Stimulated activated CD4-positive, alpha-beta T cell treated with anti-CD3 and anti-CD28 coated beads, Interleukin-12 subunit alpha, Interleukin-12 subunit beta, amount 100 ng/mL, for 4 hours (primary cell): Measurements from ENCODE around the gene TCEANC2.
"Not testable (repeated sequence)": the region's sequence is repeated elsewhere in the genome, so short reads cannot be mapped to it uniquely, and the experiment has no call there.

Source experiments
- DNase-seq: peaks from one replicate; pipeline ENCODE4 v3.0.0-alpha.2; 2020

TCEANC2 gene

DNA sequence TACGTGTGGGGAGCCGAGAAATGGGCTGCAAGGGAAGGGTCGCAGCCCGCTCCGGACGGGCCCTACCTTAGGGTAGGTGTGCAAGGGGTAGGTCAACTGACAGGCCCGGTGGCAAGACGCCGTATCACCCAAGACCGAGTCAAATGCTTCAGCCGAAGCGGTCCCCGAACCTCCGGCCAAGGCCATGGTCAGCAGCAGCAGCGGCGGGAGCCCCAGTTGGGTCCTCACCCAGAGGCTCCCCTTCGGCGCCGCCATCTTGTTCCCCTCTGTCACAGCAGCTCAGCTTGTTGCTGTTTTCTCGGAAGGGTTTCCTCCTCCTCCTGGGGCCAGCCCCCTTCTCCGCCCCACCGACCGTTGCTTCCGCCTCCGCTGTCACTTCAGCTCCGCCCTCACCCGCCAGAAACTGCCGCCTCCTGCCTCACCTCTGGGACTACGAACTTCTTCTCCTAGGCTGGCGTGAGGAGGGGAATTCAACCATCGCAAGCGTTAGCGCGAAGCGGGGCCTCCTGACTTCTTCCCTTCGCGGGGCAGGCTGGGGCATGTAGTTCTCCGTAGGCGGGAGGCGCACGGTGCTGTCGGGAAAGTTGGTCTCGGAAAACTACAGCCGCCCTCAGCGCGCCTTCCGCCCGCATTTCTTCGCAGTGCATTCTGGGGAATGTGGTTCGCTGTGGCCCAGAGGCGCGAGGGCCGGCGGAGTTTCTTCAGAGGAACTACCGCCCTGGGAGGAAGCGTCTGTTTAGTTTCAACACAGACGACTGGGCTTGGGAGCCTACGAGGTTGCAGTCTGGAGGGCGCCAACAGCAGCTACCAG is at the start of gene TCEANC2, which contains the start of gene TMEM59:
TSS of gene TCEANC2 (plus strand) at position 675 of the 811 bp plus-strand sequence. CDS start 815 bp downstream, outside the sequence.
TSS of gene TMEM59 (minus strand) at position 271 of the 811 bp plus-strand sequence. CDS start at position 255, 16 bp downstream.
- DNase-seq: peak; percentile 90

DNA sequence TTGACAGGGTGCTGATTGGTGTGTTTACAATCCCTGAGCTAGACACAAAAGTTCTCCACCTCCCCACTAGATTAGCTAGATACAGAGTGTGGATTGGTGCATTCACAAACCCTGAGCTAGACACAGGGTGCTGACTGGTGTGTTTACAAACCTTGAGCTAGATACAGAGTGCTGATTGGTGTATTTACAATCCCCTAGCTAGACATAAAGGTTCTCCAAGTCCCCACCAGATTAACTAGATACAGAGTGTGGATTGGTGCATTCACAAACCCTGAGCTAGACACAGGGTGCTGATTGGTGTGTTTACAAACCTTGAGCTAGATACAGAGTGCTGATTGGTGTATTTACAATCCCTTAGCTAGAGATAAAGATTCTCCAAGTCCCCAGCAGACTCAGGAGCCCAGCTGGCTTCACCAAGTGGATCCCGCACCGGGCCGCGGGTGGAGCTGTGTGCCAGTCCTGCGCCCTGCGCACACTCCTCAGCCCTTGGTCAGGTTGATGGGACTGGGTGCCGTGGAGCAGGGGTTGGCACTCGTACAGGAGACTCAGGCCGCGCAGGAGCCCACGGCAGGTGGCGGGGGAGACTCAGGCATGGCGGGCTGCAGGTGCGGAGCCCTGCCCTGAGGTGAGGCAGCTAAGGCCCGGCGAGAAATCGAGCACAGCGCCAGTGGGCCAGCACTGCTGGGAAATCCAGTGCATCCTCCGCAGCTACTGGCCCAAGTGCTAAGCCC is 49.5 kb upstream of the TCEANC2 start:
- DNase-seq: not testable (repeated sequence)

DNA sequence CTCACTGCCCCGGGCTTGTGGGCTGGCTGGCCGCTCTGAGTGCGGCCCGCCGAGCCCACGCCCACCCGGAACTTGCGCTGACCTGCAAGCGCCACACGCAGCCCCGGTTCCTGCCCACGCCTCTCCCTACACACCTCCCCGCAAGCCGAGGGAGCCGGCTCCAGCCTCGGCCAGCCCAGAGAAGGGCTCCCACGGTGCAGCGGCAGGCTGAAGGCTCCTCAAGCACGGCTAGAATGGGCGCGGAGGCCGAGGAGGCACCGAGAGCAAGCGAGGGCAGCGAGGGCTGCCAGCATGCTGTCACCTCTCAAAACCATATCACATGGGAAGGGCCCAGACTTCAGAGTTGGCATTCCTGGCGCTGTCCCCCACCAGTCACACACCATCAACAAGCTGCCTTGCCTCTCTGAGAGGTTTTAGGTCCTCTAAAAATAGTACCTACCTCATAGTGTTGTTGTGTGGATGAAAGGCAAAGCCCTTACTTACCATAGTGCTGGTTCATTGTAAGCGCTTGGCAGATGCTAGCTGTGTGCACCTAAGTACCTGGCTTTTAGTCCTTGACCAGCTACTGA is 48.8 kb upstream of the TCEANC2 start:
- DNase-seq: no peak

DNA sequence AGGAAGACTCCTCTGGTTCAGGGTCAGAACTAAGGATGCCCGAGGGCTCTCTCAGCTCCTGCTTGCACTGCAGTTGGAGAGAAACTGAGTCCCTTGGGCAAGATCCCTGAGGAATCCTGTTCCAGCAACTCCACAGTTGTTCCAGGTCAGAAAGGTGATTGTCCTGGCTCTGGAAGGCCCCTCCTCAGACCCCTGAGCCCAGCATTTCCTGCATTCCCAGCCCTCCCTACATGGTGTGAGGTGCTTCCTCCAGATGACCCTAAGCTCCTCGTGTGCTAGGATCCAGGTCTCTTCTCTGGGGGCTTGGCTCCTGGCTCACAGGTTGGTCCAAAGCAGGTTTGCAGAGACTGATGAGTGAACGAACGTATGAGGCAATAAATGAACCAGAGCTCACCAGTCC is 46.9 kb upstream of the TCEANC2 start:
- no peak for DNase-seq

DNA sequence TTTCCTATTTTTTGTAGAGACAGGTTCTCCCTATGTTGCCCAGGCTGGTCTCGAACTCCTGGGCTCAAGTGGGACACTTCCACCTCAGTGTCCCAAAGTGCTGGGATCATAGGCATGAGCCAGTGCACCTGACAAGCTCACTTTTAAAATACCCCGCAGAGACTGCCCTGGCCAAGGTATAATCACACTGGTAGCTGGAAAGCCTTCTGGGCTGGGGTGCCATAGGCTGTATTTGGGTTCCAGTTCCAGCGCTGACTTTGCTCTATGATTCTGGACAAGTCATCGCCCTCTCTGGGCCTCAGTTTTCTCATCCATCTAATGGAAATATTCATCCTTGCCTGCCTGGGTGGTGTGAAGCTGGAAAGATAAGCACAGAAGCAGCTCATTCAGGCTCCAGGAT is 45.8 kb upstream of the TCEANC2 start:
- DNase-seq: no peak

DNA sequence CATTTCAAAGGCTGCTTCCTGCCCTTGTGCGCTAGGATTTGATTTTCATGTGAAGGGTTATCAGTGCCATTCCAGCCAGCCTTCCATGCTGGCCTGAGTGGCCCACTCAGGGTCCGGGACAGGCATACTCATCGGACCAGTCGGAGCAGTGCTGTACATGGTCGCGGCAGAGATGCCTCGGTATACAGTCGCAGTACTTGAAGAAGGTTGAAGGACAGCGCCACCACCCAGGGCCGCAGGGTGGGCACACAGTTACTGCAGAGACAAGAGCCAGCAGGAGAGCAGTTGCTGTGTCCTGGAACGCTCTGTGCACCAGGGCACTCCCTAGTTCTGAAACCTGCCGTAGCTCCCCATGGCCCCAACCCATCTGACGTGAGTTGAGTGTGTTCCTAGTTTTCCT is 44.5 kb upstream of the TCEANC2 start:
- DNase-seq: no peak

DNA sequence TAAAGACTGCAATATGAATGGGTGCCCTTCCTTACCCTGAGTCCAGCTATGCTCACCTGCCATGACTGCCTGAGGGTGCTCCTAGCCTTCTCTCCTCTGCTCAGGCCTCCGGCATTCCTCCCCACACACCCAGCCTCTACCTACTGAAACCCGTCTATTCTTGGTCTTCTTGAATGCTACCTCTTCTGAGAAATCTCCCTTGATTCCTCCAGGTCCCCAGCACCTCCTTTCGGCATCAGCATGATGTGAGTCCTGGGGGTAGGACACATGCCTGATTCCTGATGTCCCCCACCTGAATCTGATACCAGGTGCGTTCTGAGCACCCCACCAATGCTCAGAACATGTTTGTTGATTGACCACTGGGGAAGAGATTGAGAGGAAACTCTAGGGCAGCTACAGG is 44.0 kb upstream of the TCEANC2 start:
- no peak for DNase-seq

DNA sequence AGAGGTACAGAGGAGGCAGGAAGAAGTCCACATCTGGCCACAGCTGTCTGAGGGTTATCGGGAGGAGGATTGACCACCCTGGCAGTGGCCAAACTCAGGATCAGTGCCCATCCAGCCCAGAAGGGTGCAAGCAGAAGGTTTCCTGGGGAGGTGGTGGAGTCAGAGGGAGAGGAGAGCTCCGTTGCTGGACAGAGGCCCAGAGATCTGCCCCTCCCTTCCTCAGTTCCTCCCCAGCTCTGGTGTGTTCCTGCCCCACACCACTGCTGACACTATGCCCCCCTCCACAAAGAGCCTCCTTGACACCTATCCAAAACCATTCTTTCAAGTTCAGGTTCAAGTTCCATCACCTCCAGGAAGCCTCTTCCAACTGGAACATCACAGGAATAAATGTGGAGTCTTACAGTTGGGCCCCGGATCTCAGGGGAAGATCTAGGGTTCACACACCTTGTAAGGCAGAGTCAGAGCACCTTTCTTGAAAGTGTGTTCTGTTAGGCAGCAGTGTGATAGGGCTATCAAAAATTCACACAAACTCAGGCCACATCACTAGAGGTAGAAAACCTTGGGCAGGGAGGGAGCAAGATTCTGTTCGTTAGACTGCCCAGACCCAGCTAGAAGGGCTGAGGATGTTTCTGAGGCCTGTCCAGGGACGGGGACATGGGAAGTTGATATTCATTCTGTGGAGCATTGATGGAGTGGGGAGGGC is 42.8 kb upstream of the TCEANC2 start:
- no peak for DNase-seq

DNA sequence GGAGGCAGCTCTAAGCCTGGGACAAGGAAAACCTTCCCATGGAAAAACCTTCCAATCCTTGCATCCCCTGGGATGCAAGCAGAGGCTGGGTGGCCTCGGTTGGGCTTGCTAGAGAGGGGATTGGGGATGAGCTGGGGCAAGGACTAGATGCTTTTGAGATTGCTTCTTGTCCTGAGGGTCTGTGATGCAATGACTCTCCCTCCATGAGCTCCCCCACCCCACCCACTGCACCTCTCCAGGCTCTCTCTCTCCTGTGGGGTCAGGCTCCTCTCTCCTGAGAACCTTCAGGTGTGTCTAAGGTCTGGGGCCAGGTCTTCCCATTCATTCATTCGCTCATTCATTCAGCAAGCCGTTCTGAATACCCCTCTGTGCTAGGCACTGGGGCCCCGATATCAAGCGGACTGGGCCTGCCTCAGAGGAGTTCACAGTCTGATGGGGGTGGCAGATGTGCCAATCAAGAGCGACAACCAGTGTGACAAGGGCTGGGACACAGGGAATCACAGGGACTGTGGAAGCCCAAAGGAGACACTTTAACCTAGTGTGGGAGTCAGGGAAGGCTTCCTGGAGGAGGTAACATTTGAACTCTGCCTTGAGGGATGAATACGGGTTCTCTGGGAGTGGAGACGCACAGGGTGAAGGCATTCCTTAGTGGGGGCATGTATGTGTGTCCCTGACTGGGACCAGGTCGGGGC is 41.9 kb upstream of the TCEANC2 start:
- DNase-seq: no peak

DNA sequence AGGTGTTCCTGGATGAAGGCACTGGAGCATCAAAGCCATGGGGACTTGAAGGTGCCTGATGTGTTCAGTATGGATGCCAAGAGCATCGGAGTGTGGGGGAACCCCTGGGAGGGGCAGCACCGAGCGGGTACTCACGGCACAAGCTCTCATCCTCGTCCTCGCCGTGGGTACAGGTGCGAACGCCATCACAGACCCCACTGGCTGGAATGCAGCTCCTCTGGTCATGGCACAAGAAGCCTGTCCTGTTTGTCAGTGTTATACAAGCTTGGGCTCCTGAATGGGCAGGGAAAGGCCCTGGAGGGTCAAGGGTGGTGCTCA is 41.4 kb upstream of the TCEANC2 start:
- no peak for DNase-seq

DNA sequence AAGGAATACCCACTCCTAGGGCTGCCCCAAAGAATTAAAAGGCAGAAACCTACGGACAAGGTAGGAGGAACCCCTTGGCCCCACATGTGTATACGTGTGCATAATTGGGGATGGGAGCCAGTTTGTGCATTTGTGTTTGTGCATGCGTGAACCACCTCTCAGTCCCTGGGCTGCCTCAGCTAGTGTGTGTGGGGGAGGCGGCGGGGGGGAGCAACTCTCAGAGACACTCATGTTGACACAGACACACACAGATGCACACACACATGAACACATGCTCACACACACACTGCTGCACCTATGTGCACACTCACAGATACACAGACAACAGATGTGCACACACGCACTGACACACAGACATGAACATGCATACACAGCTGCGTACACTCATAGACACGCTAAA is 40.5 kb upstream of the TCEANC2 start:
- DNase-seq: no peak

DNA sequence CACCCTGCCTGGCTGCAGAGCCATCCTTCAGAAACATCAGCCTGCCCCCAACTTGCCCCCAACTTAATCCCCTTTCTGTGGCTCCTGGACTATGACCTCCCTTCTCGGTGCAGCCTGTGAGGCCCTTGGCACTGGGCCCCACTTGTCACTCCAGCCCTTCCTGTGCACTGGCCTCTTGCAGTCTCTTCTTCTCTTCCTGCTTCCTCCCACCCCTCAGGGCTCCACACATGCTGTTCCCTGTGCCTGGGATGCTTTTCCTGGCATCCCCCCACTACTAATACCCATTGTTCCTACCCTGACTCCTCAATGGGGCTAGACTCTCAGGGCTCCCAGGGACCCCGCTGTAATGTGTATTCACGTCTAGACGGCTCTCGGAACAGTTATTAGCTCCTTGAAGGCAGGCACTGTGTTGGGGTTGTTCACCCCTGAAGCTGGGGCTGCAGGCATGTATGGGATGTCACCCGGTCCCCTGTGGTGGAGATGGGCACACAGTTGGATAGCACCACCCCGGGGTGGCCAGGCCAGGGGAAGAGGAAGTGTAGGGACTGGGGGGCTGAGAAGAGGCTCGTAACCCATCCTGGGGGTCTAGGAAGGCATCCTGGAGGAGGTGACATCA is 39.9 kb upstream of the TCEANC2 start:
- no peak for DNase-seq

DNA sequence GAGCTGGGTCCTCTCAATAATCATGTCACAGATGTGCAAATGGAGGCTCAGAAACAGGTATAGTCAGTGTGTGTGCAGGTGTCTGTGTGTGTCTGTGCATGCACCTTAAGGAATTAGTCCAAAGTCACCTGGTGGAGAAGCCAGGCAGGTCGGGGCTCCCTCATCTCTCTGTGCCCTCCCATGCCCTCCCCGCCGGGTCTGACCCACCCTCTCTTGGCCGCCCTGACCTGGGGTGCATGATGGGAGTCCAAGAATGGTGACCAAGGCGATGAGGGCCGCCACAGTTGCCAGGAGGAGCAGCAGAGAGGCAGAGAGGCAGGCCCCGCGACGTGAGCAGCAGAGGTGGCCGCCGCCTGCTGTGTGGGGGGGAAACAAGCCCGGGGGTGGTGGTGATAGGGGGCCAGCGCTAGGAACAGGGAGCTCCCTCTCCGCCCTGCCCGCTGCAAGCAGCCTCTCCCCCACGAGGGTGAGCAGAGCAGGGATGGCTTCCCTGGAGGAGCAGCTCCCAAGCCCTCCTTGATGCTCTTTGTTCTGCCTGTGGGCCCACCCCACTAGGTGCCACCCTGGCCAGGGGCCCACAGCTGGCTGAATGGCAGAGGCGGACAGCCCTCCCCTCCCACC is 39.3 kb upstream of the TCEANC2 start:
- no peak for DNase-seq

DNA sequence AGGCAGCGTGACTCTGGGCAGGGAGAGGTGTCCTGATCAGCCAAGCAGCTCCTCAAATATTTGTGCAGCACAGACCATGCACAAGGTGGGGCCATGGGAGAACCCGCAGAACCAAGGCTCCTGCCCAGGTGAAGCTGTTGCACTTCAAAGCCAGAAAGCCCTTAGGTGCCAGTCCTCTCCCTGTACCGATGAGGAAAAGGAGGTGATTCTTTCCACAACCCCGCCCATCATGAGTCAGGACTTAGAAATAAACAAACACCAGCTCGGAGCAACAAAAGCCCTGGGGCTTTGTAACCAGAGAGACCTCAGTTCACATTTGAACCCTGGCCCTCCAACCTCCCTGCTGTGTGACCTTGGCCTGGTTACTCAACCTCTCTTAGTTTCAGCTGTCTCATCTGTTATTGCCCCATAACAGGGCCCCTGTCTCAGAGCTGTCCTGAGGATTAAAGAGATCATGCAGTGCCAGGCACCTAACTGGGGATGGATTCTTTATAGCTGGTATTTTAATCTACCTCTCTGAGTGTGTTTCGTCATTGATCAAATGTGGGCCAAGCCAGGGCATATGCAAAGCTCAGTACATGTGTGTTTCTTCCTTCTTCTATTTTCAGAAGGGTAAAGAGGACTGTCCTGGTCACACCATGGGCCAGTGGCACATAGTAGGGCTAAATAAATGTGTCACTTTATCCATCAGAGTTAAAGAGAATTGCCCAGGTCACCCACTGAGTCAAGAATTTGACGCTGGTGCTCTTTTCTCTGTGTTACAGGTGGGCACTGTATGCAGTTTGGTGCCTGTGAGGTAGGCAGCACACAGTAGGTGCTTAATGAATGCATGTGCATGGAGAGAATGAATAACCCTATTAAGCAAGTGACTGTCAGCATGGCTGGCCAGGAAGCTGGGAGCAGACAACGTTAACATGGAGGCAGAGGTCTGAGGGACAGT is 36.8 kb upstream of the TCEANC2 start:
- DNase-seq: no peak

DNA sequence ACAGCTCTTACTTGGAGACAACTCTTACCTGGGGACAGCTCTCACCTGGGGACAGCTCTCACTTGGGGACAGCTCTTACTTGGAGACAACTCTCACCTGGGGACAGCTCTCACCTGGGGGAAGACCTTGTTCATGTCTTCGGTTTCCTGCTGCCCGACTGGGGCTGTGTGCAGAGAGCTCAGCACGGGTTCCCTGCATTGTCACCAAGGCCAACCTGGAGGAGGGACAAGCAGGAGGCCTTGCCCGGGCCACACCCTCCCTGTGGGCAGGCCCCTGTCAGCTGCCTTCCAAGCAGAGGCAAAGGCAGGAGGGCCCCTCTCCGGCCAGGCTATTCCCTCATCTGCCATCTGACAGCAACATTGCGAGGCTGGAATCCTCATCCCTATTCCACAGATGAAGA is 35.4 kb upstream of the TCEANC2 start, which contains the start of gene LDLRAD1:
TSS of gene LDLRAD1 (minus strand) at position 208 of the 400 bp plus-strand sequence. CDS start at position 134, 74 bp downstream.
- no peak for DNase-seq

DNA sequence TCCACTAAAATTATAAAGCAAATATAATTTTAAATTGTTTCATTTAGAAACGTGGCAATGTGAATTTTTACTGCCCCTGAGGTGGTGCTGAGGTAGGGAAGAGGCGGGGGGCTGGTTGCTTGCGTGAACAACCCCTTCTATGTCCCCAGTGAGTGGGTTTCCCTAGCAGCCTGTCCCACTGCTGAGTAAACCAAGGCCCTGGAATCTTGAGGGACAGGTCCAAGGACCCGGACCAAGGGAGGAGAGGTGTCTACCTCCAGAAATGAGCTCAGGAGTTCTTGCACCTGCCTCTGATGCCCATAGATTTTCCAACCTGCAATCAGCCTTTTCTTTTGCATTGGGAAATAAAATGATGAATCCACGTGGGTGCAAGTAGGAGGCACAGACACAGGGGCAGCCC is 34.8 kb upstream of the TCEANC2 start:
- DNase-seq: no peak

DNA sequence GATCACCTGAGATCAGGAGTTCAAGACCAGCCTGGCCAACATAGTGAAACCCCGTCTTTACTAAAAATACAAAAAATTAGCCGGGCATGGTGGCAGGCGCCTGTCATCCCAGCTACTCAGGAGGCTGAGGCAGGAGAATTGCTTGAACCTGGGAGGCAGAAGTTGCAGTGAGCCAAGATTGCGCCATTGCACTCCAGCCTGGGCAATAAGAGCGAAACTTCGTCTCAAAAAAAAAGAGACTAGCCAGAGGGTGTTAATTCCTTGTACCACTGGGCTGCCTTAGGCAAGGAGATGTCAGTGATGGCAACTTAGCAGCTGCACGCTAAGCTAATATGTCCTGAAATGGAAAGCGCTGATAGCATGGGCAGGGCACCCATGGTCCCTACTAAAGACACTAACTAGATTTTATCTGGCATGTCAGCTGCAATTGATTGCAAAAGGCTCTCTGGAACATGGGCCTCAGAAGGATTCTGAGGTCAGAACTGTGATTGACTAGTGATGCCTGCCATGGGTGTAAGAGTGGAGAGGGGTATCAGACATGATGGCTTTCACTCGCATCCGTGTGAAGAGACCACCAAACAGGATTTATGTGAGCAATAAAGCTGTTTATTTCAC is 33.7 kb upstream of the TCEANC2 start:
- not testable (repeated sequence) for DNase-seq

DNA sequence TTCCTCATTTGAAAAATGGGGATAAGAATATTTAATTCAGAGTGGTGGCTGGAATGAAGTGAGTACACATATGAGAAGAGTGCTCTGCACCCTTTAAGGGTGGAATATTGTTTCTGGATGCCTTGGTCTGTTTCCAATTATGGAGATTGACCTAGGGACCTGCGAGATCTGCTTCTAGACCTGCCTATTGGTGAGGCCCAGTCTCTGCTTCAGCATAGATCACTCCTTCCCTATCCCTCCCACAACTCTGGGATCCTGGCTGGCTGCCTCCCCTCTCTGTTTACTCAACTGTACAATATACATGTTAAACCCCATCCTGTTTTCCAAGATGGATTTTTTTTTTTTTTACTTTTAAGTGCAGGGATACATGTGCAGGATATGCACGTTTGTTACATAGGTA is 29.1 kb upstream of the TCEANC2 start:
- DNase-seq: no peak

DNA sequence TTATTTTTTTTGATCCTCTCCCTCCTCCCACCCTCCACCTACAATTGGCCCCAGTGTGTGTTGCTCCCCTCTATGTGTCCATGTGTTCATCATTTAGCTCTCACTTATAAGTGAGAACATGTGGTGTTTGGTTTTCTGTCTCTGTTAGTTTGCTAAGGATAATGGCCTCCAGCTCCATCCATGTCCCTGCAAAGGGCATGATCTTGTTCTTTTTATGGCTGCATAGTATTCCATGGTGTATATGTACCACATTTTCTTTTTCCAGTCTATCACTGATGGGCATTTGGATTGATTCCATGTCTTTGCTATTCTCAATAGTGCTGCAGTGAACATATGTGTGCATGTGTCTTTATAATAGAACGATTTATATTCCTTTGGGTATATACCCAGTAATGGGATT is 28.6 kb upstream of the TCEANC2 start:
- DNase-seq: not testable (repeated sequence)

DNA sequence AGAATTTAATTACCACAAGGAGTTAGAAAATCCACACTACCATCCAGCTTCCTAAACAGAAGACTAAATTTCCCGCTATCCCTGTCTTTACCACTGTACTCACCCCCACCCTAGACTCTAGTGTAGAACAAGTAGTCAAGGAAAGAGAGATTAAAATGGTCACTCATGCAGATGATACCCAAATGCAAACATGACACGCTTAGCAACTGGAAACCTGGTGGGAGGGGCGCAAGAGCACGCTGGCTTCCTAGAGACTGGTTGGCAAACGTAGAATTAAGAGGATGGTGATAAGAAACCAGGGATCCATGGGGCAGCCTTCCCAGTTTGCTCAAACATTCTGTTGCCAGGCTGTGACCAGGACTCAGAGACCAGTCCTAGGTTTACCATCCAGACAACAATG is 25.6 kb upstream of the TCEANC2 start:
- DNase-seq: no peak
